ENCODE measurements around the gene SACM1L.

- no peak for TF ChIP-seq ZNF274 (IDR thresholded peaks at IDR 0.05; ENCODE audit: low read length)
- TF ChIP-seq ZNF274 (tag by site-specific recombination; IDR thresholded peaks at IDR 0.05; ENCODE audit: borderline replicate concordance): no peak
- no peak for TF ChIP-seq ZNF610 (tag by site-specific recombination; IDR thresholded peaks at IDR 0.05; ENCODE audit: borderline replicate concordance)
- TF ChIP-seq ZNF518A (tag by site-specific recombination; conservative IDR thresholded peaks at IDR 0.05; ENCODE audit: low read depth): no peak
- TF ChIP-seq SCRT2 (tag by site-specific recombination; IDR thresholded peaks at IDR 0.05): no peak
- no peak for TF ChIP-seq CTCF (tag by site-specific recombination; IDR thresholded peaks at IDR 0.05)
- TF ChIP-seq PRDM2 (tag by site-specific recombination; IDR thresholded peaks at IDR 0.05; ENCODE audit: borderline replicate concordance): no peak
- TF ChIP-seq ZBTB17 (tag by site-specific recombination; IDR thresholded peaks at IDR 0.05): no peak
- no peak for TF ChIP-seq INSM2 (tag by site-specific recombination; IDR thresholded peaks at IDR 0.05)
- TF ChIP-seq ZNF843 (tag by site-specific recombination; IDR thresholded peaks at IDR 0.05): no peak
- TF ChIP-seq IKZF3 (tag by site-specific recombination; IDR thresholded peaks at IDR 0.05): no peak
- TF ChIP-seq ZFP3 (tag by site-specific recombination; IDR thresholded peaks at IDR 0.05; ENCODE audit: low read depth): no peak
- TF ChIP-seq MYNN (tag by site-specific recombination; IDR thresholded peaks at IDR 0.05; ENCODE audit: borderline replicate concordance): no peak
Measured at GRCh38 chr3:45719655-45720487, 30.7 kb downstream of the SACM1L start.

All from HEK293 (cell line).